GM18519 (cell line): Measurements from ENCODE around the gene SLC26A1.

Source experiments
- ATAC-seq: cut with Tn5 transposase; IDR thresholded peaks from one replicate; pipeline ENCODE4 v1.9.1; 2021; ENCODE audit warnings: mild to moderate bottlenecking, moderate library complexity; ENCODE audit not compliant: unreplicated experiment, low FRiP score

SLC26A1 gene

DNA sequence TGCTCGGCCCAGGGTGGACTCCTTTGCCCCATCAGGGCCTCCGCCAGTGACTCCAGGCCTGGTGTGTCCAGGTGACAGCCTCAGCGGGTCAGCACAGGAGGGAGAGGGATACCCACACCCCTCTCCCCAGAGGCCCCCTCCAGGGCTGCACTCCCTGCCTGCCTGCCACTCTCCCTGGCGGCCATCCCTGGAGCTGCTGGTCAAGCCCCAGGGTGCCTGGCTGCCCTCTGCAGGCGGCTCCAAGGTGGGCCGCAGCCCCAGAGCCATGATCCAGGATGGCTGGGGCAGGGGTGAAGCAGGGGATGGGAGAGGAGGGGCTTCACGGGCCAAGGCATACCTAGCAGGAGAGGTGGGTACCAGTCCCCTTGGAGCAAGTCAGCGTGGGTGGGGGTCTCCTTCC, 22.0 kb upstream of the SLC26A1 start:
- ATAC-seq: no peak

GRCh38 chr4:1014291-1015167, 21.3 kb upstream of the SLC26A1 start:
- no peak for ATAC-seq

DNA sequence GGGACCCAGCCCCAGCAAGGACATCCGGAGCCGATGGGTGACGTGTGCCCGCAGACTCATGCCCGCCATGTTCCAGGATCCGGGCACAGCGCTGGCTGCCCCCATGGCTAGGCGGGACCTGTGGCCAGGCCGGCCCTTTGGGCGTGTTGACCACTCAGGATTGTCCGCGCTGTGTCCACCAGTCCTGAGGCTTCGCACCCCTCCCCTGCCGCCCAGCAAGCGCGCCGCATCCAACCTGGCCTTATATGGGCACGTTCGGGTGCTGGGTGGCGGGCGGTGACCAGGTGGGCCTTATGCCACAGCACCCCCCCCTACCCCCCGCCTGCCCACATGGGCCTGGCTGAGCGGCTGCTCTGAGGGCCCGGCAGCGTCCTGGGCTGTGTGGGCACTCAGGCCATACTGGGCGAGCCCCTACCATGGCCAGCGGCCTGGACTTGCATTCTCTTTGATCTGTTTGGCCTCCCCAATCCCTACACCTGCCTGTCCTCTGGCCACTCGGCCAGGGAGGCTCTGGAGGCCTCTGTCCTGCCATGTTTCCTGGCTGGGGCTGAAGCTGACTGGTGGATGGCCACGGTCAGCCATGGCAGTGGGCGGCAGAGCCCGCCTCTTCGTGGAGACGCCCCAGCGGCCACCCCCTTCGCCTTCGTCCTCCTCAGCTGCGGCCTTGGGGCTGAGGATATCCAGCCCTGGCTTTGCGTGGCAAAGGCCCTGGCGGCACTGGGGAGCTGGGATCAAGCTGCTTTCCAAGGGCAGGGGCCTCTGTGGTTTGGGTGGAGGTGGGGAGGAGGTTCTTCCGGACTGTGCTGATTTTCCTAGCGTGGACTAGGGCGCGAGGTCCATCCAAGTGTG, 20.2 kb upstream of the SLC26A1 start:
- no peak for ATAC-seq

DNA sequence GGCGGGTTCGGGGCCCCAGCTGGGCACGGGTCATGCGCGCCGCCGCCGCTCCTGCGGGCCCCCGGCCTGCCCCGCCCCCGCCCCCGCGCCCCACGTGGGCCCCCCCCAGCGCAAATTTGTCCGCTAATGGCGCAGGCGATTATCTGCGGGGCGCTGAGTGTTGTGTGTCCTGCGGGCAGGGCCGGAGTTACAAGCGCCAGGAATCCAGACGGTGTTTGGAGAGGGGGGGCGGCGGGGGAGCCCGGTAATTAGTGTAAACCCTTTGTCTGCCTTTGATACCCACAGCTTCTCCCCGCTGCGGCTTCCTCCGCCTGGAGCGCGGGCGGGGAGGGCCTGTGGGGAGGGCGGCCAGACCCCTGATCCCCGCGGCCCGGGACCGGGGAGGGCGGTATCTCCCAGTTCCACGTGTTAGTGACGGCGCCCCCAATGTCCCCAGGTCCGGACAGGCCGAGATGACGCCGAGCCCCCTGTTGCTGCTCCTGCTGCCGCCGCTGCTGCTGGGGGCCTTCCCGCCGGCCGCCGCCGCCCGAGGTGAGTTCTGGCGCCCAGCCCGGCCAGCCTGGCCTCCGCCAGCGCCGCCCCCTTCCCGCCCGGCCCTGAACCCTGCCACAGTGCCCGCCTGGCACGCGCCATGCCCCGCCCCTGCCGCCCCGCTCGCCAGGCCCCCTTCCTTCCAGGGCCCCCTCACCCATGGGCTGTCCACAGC, 19.0 kb upstream of the SLC26A1 start:
- ATAC-seq: no peak

- ATAC-seq: no peak
Measured at GRCh38 chr4:1011666-1012033, 18.4 kb upstream of the SLC26A1 start.

- no peak for ATAC-seq
Measured at GRCh38 chr4:1011022-1011665, 17.9 kb upstream of the SLC26A1 start, which contains the start of gene FGFRL1. Gene FGFRL1 (plus strand): TSS chr4:1011626. CDS start chr4:1012486, 860 bp downstream.

DNA sequence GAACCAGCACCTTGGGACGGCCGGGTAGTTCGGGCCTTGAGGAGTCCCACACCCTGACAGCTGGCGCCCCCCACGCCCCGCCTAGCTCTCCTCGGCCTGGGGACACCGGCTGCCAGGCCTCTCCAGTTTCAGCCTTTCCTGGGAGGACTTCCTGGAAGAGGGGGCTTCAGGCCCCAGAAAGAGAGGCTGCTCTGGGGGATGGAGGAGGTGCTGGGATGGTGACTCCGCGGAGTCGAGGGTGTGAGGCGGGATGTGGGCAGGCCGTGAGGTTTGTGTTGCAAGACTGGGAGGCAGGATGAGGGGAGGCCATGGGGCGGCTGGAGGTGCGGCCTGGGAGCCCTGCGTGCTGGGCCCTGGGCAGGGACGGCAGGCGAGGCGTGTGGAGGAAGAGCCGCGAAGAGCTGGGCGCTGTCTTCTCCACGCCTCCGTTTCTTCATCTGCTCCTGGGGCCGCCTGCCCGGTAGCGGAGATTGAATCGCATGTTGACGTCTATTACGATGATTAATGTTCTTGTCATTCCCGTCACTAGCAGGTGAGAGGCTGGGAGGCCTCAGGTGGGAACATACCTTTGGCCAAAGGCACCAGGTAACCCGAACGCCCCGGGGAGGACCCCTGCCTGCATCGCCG, 17.3 kb upstream of the SLC26A1 start:
- ATAC-seq: no peak

- no peak for ATAC-seq
Measured at GRCh38 chr4:1009542-1010394, 16.6 kb upstream of the SLC26A1 start.

GRCh38 chr4:1008840-1009541, 15.8 kb upstream of the SLC26A1 start:
- ATAC-seq: no peak

- no peak for ATAC-seq
Measured at GRCh38 chr4:1006856-1007255, 13.7 kb upstream of the SLC26A1 start.

DNA sequence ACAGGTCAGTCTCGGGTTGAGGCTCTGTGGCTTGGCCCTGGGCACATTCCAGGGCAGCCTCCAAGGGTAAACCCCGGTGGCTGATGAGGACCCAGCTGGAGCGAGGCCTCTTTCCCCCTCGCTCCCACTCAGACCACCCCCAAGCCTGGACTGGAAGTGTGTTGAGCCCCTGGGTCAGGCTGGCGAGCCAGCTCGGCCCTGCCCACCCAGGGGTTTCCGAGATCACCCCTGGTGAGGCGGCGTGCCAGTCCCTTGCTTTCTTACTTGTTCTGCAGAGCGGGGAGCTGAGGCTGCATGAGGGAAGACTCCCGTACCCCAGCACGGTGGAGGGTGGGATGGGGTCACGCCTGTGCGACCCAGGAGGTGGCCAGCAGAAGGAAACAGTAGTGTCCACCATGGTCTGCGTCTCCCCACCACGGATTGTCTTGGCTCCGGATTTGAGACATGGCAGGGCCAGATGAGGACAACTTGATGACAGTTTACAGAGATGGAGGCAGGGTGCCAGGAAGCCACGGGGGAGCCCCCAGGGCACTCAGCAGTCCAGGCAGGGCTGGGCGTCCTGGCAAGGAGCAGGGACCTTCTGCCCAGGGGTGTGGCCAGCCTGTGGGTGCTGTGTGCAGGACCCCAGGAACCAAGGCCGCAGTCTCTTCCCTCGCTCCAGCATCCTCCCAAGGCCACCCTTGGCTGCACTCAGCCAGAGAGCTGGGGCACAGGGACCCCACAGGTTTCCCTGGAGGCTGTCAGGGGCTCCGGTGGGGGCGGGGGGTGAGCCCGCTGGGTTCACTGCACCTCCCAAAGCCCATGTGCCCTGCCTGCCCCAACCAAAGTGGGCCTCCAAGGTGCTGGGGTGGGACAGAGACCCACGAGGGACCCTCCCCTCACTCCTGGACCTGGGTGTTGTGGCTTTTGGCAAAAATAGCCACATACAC, 11.6 kb upstream of the SLC26A1 start:
- ATAC-seq: no peak

GRCh38 chr4:1004071-1004418, 10.8 kb upstream of the SLC26A1 start:
- ATAC-seq: no peak

DNA sequence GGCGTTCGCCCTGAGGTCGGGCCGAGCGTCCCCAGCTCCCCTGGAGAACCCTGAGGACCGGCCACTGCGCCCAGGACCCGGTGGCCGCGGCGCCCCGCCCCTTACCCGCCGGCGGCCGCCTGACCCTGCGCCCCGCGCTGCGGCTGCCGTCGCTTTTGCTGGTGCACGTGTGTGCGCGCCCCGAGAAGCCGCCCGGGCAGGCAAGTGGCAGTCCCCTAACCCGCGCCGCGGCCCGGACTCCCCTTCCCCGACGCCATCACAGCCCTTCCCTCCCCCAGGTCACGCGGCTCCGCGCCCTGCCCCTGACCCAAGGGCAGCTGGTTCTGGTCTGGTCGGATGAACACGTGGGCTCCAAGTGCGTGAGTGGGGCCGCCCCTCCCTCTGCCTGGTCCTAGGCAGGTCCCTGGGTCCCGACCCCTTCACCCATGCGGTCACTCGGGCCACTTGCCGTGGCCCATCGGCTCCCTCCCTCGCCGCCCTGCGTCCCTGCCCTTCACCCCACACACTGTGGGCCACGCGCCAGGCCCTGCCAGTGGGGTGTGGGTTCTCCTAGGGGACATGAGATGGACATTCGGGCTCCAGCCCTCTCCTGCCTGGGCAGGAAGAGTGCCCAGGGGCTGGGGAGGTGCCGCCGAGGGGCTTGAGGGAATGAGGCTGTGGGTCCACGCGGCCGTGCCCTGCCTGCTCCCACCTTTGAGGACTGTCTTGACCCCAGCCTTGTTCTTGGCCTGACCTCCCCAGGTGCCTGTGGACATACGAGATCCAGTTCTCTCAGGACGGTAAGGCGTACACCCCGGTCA, 10.3 kb upstream of the SLC26A1 start:
- no peak for ATAC-seq

GRCh38 chr4:1002631-1003251, 9.5 kb upstream of the SLC26A1 start:
- ATAC-seq: no peak

GRCh38 chr4:1002131-1002630, 9.0 kb upstream of the SLC26A1 start:
- no peak for ATAC-seq

DNA sequence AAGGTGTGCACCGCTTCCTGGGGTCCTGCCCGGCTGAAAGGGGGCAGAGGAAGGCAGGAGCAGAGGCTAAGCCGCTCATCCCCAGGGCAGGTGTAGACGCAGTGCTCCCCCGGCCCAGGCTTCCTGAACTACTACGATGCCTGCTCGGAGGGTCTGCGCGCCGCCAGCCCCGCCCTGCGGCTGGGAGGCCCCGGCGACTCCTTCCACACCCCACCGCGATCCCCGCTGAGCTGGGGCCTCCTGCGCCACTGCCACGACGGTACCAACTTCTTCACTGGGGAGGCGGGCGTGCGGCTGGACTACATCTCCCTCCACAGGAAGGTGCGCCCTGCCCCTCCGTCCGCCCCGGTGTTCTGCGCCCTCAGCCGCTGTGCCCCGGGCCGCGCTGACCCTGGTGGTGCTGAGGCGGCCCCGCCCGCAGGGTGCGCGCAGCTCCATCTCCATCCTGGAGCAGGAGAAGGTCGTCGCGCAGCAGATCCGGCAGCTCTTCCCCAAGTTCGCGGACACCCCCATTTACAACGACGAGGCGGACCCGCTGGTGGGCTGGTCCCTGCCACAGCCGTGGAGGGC, 8.4 kb upstream of the SLC26A1 start:
- ATAC-seq: no peak
